ENCODE results near the gene ZFP36L2. TPM values are rescaled to one million over a fixed set of nuclear protein-coding genes. Genes with fewer than 3 reads are reported as not detected.

ZFP36L2 gene
- total and polyA plus RNA-seq, 9 of the 15 experiments (the other 6 are each of a cell fraction or from before 2014, with no cell fraction given) = 4.1 to 60.6 (median 20.3) TPM

DNA sequence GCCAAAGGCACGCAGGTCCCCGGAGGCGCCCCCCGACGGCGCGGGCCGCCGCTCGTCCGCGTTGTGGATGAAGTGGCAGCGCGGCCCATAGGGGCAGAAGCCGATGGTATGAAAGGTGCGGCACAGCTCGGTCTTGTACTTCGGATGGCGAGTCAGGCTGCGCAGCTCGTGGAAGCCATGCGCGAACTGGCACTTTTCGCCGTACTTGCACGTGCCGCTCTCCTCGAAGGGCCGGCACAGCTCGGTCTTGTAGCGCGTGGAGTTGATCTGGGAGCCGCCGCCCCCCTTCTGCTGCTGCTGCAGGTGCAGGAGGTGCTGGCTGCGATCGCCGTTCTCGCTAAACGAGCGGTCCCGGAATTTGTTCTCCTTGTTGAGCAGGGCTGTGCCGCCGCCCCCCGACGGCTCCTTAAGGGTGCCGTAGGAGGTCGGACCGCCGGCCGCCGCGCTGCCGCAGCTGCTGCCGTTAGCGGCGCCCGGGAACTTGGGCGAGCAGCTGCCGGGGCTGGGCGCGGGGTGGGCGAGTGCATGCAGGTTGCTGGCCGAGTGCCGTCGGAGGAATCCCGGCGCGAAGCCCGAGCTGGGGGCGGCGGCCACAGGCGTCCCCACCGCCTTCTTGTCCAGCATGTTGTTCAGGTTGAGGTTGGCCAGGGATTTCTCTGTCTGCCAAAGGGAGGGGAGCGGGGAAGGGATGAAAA lies 1.2 kb downstream of the ZFP36L2 start (continued):
- TF ChIP-seq, protein P1, sequence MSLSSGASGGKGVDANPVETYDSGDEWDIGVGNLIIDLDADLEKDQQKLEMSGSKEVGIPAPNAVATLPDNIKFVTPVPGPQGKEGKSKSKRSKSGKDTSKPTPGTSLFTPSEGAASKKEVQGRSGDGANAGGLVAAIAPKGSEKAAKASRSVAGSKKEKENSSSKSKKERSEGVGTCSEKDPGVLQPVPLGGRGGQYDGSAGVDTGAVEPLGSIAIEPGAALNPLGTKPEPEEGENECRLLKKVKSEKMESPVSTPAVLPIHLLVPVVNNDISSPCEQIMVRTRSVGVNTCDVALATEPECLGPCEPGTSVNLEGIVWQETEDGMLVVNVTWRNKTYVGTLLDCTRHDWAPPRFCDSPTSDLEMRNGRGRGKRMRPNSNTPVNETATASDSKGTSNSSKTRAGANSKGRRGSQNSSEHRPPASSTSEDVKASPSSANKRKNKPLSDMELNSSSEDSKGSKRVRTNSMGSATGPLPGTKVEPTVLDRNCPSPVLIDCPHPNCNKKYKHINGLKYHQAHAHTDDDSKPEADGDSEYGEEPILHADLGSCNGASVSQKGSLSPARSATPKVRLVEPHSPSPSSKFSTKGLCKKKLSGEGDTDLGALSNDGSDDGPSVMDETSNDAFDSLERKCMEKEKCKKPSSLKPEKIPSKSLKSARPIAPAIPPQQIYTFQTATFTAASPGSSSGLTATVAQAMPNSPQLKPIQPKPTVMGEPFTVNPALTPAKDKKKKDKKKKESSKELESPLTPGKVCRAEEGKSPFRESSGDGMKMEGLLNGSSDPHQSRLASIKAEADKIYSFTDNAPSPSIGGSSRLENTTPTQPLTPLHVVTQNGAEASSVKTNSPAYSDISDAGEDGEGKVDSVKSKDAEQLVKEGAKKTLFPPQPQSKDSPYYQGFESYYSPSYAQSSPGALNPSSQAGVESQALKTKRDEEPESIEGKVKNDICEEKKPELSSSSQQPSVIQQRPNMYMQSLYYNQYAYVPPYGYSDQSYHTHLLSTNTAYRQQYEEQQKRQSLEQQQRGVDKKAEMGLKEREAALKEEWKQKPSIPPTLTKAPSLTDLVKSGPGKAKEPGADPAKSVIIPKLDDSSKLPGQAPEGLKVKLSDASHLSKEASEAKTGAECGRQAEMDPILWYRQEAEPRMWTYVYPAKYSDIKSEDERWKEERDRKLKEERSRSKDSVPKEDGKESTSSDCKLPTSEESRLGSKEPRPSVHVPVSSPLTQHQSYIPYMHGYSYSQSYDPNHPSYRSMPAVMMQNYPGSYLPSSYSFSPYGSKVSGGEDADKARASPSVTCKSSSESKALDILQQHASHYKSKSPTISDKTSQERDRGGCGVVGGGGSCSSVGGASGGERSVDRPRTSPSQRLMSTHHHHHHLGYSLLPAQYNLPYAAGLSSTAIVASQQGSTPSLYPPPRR (CRISPR knock-in tag; IDR thresholded peaks at IDR 0.05; ENCODE audit: borderline replicate concordance) = no peak
- TF ChIP-seq SAFB (IDR thresholded peaks at IDR 0.05; ENCODE audit: borderline replicate concordance, low read depth, low read length) (peak; percentile 81), RB1 (IDR thresholded peaks at IDR 0.05; ENCODE audit: low read depth) (0 out of 2 replicates have a peak, but pooled peaks have one; percentile 27), ASH1L (IDR thresholded peaks at IDR 0.05; ENCODE audit: borderline replicate concordance, low read depth, partially characterized antibody) (peak; percentile 19), ERF (CRISPR knock-in tag; IDR thresholded peaks at IDR 0.05) (peak; percentile 56; the same call in 1 of the 2 replicates), L3MBTL2 (IDR thresholded peaks at IDR 0.05) (peak; percentile 93), PTTG1 (tag; IDR thresholded peaks at IDR 0.05; ENCODE audit: low read depth) (no peak), POLR3A (IDR thresholded peaks at IDR 0.05; ENCODE audit: borderline replicate concordance, extremely low read depth, insufficient read depth, insufficient read length) (no peak), GABPB2 (CRISPR knock-in tag; conservative IDR thresholded peaks at IDR 0.05) (no peak), FOXK2 (conservative IDR thresholded peaks at IDR 0.05 in 1 of 2, IDR thresholded peaks at IDR 0.05 in 1 of 2; ENCODE audit: low read depth in 2 of 2) (0 out of 4 replicates have a peak, but pooled peaks of 1 of the 2 experiments have one; percentile 9), ZNF764 (CRISPR knock-in tag; IDR thresholded peaks at IDR 0.05; ENCODE audit: low read depth) (no peak), KDM1A (IDR thresholded peaks at IDR 0.05) (no peak), CEBPG (CRISPR knock-in tag; IDR thresholded peaks at IDR 0.05) (no peak), CEBPG (tag; conservative IDR thresholded peaks at IDR 0.05 in 1 of 2, IDR thresholded peaks at IDR 0.05 in 1 of 2) (no peak), TRIM24 (IDR thresholded peaks at IDR 0.05) (peak in 1 of 2 experiments; percentile 73; a peak in 2 of 4 replicates), PML (IDR thresholded peaks at IDR 0.05; ENCODE audit: low read length) (no peak), ZBTB43 (CRISPR knock-in tag; IDR thresholded peaks at IDR 0.05) (no peak), MTA3 (IDR thresholded peaks at IDR 0.05; ENCODE audit: borderline replicate concordance) (no peak), MAZ (CRISPR knock-in tag; conservative IDR thresholded peaks at IDR 0.05 in 1 of 2, IDR thresholded peaks at IDR 0.05 in 1 of 2) (peak in 1 of 2 experiments; percentile 7; a peak in 1 of 4 replicates)
- TF ChIP-seq, protein P2, sequence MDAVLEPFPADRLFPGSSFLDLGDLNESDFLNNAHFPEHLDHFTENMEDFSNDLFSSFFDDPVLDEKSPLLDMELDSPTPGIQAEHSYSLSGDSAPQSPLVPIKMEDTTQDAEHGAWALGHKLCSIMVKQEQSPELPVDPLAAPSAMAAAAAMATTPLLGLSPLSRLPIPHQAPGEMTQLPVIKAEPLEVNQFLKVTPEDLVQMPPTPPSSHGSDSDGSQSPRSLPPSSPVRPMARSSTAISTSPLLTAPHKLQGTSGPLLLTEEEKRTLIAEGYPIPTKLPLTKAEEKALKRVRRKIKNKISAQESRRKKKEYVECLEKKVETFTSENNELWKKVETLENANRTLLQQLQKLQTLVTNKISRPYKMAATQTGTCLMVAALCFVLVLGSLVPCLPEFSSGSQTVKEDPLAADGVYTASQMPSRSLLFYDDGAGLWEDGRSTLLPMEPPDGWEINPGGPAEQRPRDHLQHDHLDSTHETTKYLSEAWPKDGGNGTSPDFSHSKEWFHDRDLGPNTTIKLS (IDR thresholded peaks at IDR 0.05; ENCODE audit: borderline replicate concordance, low read depth) = no peak

Measured in K562 (cell line).